ENCODE measurements around the gene CEP112. TPM values are rescaled to one million over a fixed set of nuclear protein-coding genes. Genes with fewer than 3 reads are reported as not detected.

Gene CEP112
- total and polyA plus RNA-seq, 2 experiments from 2014 or later: 4.0 to 4.3 TPM

DNA sequence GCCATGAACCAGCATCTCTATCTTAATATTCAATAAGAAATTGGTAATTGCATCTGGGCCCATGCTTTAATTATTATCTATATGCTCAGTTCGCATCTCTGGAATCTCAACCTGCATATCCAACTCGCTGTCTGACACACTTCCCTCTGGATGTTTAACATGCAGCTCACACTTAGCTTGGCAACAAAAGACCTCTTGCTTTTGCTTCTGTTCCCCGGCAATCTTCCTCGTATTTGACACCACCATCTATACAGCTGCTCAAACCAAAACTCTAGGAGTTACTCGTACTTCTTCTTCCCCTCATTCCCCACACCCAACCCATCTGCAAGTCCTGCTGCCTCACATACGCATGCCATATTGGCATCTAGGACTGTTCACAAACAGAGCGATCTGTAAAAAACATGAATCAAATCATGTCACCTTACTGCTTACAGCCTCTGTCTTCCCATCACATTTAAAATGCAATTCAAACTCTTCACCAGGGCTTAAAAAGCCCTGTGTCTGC lies 300.6 kb downstream of the CEP112 start:
- Histone ChIP-seq H2AFZ (no peak overlapping the region), H3K9me2 (ENCODE audit: insufficient read depth) (no peaks in the 10 kb centered on the region), H4K20me1 (replicated peaks; ENCODE audit: insufficient read depth) (no peaks in the 10 kb centered on the region), H3K36me3 (ENCODE audit: insufficient read depth) (no peaks in the 10 kb centered on the region), H3F3A (replicated peaks; ENCODE audit: low read depth) (no peaks in the 10 kb centered on the region), H3K4me3 (no peak overlapping the region), H3K4me1 (ENCODE audit: insufficient read depth) (no peaks in the 10 kb centered on the region), H3K79me2 (replicated peaks; ENCODE audit: insufficient read depth) (no peaks in the 10 kb centered on the region), H3K4me2 (no peak overlapping the region), H3K27me3 (ENCODE audit: insufficient read depth) (no peaks in the 10 kb centered on the region), H3K27ac (ENCODE audit: low read depth) (no peak overlapping the region)
- Mint-ChIP-seq H3K27ac (no peak overlapping the region), H3K9me3 (no peaks in the 10 kb centered on the region), H3K4me3 (no peak overlapping the region), H3K4me1 (peaks cover 6% of the 10 kb centered on the region; the same call in 1 of the 3 replicates), H3K27me3 (ENCODE audit: insufficient read depth, low read depth, poor library complexity) (no peaks in the 10 kb centered on the region), H3K36me3 (ENCODE audit: low read depth) (no peaks in the 10 kb centered on the region)
- TF ChIP-seq ZNF331 (CRISPR knock-in tag; IDR thresholded peaks at IDR 0.05; ENCODE audit: low read depth): no peak
- TF ChIP-seq, protein P1, sequence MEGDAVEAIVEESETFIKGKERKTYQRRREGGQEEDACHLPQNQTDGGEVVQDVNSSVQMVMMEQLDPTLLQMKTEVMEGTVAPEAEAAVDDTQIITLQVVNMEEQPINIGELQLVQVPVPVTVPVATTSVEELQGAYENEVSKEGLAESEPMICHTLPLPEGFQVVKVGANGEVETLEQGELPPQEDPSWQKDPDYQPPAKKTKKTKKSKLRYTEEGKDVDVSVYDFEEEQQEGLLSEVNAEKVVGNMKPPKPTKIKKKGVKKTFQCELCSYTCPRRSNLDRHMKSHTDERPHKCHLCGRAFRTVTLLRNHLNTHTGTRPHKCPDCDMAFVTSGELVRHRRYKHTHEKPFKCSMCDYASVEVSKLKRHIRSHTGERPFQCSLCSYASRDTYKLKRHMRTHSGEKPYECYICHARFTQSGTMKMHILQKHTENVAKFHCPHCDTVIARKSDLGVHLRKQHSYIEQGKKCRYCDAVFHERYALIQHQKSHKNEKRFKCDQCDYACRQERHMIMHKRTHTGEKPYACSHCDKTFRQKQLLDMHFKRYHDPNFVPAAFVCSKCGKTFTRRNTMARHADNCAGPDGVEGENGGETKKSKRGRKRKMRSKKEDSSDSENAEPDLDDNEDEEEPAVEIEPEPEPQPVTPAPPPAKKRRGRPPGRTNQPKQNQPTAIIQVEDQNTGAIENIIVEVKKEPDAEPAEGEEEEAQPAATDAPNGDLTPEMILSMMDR (conservative IDR thresholded peaks at IDR 0.05; ENCODE audit: low read depth in 2 of 2): no peak
- no peak for TF ChIP-seq CREB1 (CRISPR knock-in tag; IDR thresholded peaks at IDR 0.05; ENCODE audit: low read depth)
- no peak for TF ChIP-seq ZNF114 (CRISPR knock-in tag; IDR thresholded peaks at IDR 0.05)
- TF ChIP-seq POLR2AphosphoS5 (IDR thresholded peaks at IDR 0.05; ENCODE audit: low read depth): no peak
- TF ChIP-seq EZH2phosphoT487 (IDR thresholded peaks at IDR 0.05; ENCODE audit: unreplicated experiment): no peak
- TF ChIP-seq REST (IDR thresholded peaks at IDR 0.05; ENCODE audit: unreplicated experiment): no peak
- TF ChIP-seq, protein P2, sequence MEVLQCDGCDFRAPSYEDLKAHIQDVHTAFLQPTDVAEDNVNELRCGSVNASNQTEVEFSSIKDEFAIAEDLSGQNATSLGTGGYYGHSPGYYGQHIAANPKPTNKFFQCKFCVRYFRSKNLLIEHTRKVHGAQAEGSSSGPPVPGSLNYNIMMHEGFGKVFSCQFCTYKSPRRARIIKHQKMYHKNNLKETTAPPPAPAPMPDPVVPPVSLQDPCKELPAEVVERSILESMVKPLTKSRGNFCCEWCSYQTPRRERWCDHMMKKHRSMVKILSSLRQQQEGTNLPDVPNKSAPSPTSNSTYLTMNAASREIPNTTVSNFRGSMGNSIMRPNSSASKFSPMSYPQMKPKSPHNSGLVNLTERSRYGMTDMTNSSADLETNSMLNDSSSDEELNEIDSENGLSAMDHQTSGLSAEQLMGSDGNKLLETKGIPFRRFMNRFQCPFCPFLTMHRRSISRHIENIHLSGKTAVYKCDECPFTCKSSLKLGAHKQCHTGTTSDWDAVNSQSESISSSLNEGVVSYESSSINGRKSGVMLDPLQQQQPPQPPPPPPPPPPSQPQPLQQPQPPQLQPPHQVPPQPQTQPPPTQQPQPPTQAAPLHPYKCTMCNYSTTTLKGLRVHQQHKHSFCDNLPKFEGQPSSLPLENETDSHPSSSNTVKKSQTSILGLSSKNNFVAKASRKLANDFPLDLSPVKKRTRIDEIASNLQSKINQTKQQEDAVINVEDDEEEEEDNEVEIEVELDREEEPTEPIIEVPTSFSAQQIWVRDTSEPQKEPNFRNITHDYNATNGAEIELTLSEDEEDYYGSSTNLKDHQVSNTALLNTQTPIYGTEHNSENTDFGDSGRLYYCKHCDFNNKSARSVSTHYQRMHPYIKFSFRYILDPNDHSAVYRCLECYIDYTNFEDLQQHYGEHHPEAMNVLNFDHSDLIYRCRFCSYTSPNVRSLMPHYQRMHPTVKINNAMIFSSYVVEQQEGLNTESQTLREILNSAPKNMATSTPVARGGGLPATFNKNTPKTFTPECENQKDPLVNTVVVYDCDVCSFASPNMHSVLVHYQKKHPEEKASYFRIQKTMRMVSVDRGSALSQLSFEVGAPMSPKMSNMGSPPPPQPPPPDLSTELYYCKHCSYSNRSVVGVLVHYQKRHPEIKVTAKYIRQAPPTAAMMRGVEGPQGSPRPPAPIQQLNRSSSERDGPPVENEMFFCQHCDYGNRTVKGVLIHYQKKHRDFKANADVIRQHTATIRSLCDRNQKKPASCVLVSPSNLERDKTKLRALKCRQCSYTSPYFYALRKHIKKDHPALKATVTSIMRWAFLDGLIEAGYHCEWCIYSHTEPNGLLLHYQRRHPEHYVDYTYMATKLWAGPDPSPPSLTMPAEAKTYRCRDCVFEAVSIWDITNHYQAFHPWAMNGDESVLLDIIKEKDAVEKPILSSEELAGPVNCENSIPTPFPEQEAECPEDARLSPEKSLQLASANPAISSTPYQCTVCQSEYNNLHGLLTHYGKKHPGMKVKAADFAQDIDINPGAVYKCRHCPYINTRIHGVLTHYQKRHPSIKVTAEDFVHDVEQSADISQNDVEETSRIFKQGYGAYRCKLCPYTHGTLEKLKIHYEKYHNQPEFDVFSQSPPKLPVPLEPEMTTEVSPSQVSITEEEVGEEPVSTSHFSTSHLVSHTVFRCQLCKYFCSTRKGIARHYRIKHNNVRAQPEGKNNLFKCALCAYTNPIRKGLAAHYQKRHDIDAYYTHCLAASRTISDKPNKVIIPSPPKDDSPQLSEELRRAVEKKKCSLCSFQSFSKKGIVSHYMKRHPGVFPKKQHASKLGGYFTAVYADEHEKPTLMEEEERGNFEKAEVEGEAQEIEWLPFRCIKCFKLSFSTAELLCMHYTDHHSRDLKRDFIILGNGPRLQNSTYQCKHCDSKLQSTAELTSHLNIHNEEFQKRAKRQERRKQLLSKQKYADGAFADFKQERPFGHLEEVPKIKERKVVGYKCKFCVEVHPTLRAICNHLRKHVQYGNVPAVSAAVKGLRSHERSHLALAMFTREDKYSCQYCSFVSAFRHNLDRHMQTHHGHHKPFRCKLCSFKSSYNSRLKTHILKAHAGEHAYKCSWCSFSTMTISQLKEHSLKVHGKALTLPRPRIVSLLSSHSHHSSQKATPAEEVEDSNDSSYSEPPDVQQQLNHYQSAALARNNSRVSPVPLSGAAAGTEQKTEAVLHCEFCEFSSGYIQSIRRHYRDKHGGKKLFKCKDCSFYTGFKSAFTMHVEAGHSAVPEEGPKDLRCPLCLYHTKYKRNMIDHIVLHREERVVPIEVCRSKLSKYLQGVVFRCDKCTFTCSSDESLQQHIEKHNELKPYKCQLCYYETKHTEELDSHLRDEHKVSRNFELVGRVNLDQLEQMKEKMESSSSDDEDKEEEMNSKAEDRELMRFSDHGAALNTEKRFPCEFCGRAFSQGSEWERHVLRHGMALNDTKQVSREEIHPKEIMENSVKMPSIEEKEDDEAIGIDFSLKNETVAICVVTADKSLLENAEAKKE (CRISPR knock-in tag; IDR thresholded peaks at IDR 0.05): no peak
- TF ChIP-seq, protein P3, sequence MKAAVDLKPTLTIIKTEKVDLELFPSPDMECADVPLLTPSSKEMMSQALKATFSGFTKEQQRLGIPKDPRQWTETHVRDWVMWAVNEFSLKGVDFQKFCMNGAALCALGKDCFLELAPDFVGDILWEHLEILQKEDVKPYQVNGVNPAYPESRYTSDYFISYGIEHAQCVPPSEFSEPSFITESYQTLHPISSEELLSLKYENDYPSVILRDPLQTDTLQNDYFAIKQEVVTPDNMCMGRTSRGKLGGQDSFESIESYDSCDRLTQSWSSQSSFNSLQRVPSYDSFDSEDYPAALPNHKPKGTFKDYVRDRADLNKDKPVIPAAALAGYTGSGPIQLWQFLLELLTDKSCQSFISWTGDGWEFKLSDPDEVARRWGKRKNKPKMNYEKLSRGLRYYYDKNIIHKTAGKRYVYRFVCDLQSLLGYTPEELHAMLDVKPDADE (IDR thresholded peaks at IDR 0.05): no peak
- TF ChIP-seq JUNB (IDR thresholded peaks at IDR 0.05; ENCODE audit: unreplicated experiment): no peak
- TF ChIP-seq EZH2 (IDR thresholded peaks at IDR 0.05; ENCODE audit: low read depth, unreplicated experiment): no peak
- TF ChIP-seq STAT1 (IDR thresholded peaks at IDR 0.05; ENCODE audit: unreplicated experiment): no peak
- no peak for ATAC-seq
- no peak for DNase-seq (ENCODE audit: low spot score)
